Right cardiac atrium (tissue), 5 donors: ENCODE data around the gene NOSIP. TPM values are rescaled to one million over a fixed set of nuclear protein-coding genes. Genes with fewer than 3 reads are reported as not detected.

Experiments used
- ATAC-seq, 2 donors: fragments of 200-7000 bp; cut with Tn5 transposase; one replicate each; pipeline versions ENCODE4 v1.8.0 to v1.9.1; 2020; ENCODE audit warnings: moderate library complexity in 2 of 2, mild to moderate bottlenecking in 1 of 2
- DNase-seq, 3 donors: peaks; one replicate each; pipeline ENCODE4 v3.0.0-alpha.2; 2020
- H3K27ac ChIP-seq: one replicate; pipeline ENCODE4 v1.5.1; 2013; ENCODE audit warnings: mild to moderate bottlenecking, low read length, control low read depth, moderate library complexity
- H3K27me3 ChIP-seq: one replicate; pipeline ENCODE4 v1.6.1; 2013; ENCODE audit not compliant: control insufficient read depth, insufficient read depth
- H3K4me1 ChIP-seq: one replicate; pipeline ENCODE4 v1.6.1; 2013; ENCODE audit warnings: low read length; ENCODE audit not compliant: control insufficient read depth, insufficient read depth
- H3K4me3 ChIP-seq: one replicate; pipeline ENCODE4 v1.5.1; 2013; ENCODE audit warnings: low read length, control low read depth
- H3K9me3 ChIP-seq: one replicate; pipeline ENCODE4 v1.6.1; 2013; ENCODE audit warnings: low read length; ENCODE audit not compliant: control insufficient read depth
- WGBS: extraction: QIAGEN DNeasy Blood & Tissue Kit; methylation state at CpG from one replicate; pipeline ENCODE4 v1.1.7; 2013; 5-methylcytosine and 5-hydroxymethylcytosine counted together
- intact Hi-C, 4 donors: fragments of 100-400 bp; cut with DNase I; formaldehyde crosslinking; loops; one replicate each; pipeline versions ENCODE4 v1.11.0 to v1.14.0; 2022 to 2023
- polyA plus RNA-seq: library from polyadenylated mRNA; stranded (reverse); fragments of 200-250 nt; gene quantifications from one replicate; pipeline ENCODE4 v1.2.3, GENCODE V29; 2013
- total RNA-seq, 4 donors: library from RNA; stranded (reverse); fragmentation: NEBNext Ultra II Directional; extraction: Animal tissue kit (Norgen Biotek cat#: 25700); gene quantifications; one replicate each; pipeline ENCODE4 v1.2.1, GENCODE V29; 2021
- donor health status: healthy with polysubstance abuse.
- donor health status: DM: no; HTN: yes; CAD: no.
- donor health status: DM: no; HTN: no; CAD: no.
- donor health status: DM: no; HTN: yes; CAD: no; lungs with severe emphysema.
- donor health status: DM: yes; HTN: yes; CAD: no.

The NOSIP gene
- total and polyA plus RNA-seq, 5 donors, result 46.1 to 57.7 (median 49.0) TPM

DNA sequence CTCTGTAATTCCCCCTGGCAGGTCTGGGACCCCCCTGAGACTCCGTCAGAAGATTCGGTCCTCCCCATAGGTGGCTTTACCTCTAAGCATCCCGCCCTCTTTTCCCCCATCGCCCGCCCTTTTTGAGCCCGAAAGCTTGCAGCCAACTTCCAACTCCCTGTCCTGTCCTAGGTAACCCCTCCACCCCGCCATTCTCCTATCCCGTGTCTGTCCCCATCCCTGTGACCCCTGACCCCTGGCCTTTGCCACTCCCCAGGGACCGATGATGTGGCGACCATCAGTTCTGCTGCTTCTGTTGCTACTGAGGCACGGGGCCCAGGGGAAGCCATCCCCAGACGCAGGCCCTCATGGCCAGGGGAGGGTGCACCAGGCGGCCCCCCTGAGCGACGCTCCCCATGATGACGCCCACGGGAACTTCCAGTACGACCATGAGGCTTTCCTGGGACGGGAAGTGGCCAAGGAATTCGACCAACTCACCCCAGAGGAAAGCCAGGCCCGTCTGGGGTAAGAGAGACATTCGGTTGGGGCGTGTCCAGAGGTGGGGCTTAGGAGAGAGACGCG, 52.1 kb downstream of the NOSIP start:
- 41% methylated on average over 25 of the region's 25 CpGs for WGBS
- H3K4me3 ChIP-seq, result peak overlapping the region; percentile 26
- H3K27me3 ChIP-seq, result no peaks in the 10 kb centered on the region
- no peaks in the 10 kb centered on the region for H3K9me3 ChIP-seq
- ATAC-seq, result peak; percentile 12 to 17
- no peak overlapping the region for H3K27ac ChIP-seq
- DNase-seq, result peak; percentile 52 to 76 (median 74)
- no peaks in the 10 kb centered on the region for H3K4me1 ChIP-seq
- intact Hi-C loops, result no loop called here

DNA sequence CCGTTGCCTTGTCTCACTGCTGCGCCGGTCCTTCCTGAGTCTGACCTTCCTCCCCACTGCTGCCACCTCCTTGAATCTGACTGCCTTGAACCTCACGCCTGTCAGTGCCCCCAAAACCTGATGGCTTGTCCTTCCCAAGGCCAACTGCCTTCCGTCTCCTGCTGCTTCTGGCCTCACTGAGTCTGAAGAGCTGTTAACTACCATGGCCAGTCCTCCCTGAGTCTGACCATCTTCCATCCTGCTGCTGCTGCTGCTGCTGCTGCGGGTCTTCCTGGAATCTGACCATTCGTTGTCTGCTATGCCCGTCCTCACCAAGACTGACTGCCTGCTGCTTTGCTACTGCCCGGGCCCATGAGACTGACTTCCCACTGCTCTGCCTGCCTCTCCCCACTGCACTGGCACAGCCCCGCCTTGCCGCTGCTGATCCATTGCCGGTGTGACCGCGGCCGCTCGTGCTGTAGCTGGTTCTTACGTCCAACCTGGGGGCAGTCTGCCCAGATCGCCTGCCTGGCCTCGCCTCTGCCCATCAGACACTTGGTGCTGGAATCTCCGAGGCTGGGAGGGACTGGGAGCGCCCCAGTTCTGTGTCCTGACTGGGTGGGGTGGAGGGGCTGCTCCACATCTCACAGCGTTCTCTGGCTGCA, 55.4 kb downstream of the NOSIP start:
- WGBS, result 88% methylated on average over 22 of the region's 22 CpGs
- H3K27me3 ChIP-seq, result no peaks in the 10 kb centered on the region
- intact Hi-C loops, result no loop called here
- H3K9me3 ChIP-seq, result no peaks in the 10 kb centered on the region
- no peak overlapping the region for H3K4me3 ChIP-seq
- H3K4me1 ChIP-seq, result no peaks in the 10 kb centered on the region
- DNase-seq (peak in 1 of 3 donors; percentile 46), ATAC-seq (no peak)
- no peak overlapping the region for H3K27ac ChIP-seq

DNA sequence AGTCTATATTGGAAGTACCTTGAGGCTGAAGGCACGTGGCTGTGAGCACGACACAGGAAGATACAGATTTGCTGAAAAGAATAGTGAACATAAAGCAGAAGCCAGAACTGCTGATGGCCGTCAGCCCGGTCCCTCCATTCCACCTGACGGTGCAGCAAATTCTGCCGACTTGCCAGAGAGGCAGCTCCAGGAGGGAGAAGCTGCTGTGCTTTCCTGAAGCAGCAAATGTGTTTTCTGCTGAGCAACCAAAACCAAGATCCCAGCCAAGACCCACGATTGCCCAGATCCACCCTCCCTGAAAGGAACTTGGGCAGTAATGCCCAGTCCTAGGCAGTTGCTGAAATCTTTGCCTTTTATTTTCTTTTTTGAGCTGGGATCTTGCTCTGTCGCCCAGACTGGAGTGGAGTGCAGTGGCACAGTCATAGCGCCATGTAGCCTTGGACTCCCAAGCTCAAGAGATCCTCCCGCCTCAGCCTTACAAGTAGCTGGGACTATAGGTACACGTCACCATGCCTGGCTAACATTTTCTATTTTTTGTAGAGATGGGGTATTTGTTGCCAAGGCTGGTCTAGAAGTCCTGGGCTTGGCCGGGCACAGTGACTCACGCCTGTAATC, 59.5 kb downstream of the NOSIP start:
- H3K4me1 ChIP-seq, result no peaks in the 10 kb centered on the region
- peak overlapping the region; percentile 49 for H3K27ac ChIP-seq
- H3K4me3 ChIP-seq, result no peak overlapping the region
- DNase-seq (peak in 2 of 3 donors; percentile 69 to 76), ATAC-seq (peak; percentile 41 to 44)
- WGBS, result 82% methylated on average over 13 of the region's 13 CpGs
- H3K9me3 ChIP-seq, result no peaks in the 10 kb centered on the region
- intact Hi-C loops, result no loop called here
- no peaks in the 10 kb centered on the region for H3K27me3 ChIP-seq

DNA sequence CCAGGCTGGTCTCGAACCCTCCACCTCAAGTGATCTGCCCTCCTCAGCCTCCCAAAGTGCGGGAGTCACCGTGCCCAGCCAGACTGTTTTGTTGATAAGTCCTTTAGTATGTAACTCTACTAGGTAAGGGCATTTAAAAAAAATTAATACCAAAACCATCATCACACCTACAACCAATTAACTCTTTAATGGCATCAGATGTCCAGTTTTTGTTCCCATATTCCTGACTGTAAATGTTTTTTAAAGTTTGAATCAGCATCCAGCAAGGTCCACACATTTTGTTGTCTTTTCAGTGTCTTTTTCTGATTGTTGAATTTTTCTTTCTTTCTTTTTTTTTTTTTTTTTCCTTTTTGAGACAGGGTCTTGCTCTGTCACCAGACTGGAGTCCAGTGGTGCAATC, 62.3 kb downstream of the NOSIP start:
- Histone ChIP-seq H3K9me3 (no peaks in the 10 kb centered on the region), H3K27ac (no peak overlapping the region), H3K4me1 (peaks cover 3% of the 10 kb centered on the region), H3K27me3 (no peaks in the 10 kb centered on the region), H3K4me3 (no peak overlapping the region)
- intact Hi-C loops, result no loop called here
- DNase-seq, result no peak
- WGBS, result 93% methylated on average over 3 of the region's 3 CpGs
- ATAC-seq, result no peak

DNA sequence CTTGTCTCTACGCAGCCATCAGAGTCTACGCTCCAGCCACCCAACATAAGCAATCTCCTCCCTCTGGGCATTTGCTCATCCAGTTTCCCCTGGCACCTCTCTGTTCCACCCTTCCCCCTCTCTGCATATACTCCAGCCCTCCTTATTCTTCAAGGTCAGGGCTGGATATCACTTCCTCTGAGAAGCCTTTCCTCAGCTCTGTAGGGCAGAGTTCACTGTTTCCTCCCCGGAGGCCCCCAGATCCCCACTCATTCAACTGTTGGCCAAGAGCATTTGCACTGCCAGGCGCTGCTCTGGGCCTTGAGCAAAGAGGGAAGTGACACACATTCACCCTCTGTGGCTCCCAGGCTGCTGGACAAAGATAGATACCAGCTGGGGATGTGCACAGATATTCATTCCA, 64.6 kb downstream of the NOSIP start:
- Histone ChIP-seq H3K9me3 (no peaks in the 10 kb centered on the region), H3K4me3 (no peak overlapping the region), H3K27me3 (no peaks in the 10 kb centered on the region), H3K4me1 (peaks cover 3% of the 10 kb centered on the region), H3K27ac (peak overlapping the region; percentile 51)
- DNase-seq (peak; percentile 58 to 83 (median 80)), ATAC-seq (peak; percentile 48 to 50)
- WGBS, result 55% methylated on average over 4 of the region's 4 CpGs
- intact Hi-C loops, result no loop called here

DNA sequence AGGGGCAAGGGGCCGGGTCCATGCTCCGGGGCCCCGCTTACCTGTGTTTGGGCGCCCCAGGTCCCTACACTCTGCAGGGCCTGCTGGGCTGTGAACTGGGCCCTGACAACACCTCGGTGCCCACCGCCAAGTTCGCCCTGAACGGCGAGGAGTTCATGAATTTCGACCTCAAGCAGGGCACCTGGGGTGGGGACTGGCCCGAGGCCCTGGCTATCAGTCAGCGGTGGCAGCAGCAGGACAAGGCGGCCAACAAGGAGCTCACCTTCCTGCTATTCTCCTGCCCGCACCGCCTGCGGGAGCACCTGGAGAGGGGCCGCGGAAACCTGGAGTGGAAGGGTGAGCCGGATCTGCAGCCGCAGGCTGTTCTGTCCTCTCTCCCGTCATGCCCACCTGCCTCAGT, 66.2 kb downstream of the NOSIP start:
- ATAC-seq, result no peak

DNA sequence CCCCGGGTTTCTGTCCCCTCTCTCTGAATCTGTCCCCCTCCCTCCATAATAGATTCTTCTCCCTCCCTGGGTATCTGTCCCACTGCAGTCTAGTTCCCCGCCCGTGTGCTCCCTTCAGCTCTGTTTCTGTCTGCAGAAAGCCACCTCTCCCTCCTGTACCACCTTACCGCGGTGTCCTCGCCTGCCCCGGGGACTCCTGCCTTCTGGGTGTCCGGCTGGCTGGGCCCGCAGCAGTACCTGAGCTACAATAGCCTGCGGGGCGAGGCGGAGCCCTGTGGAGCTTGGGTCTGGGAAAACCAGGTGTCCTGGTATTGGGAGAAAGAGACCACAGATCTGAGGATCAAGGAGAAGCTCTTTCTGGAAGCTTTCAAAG, 66.6 kb downstream of the NOSIP start:
- ATAC-seq, result no peak
- Histone ChIP-seq H3K27me3 (no peaks in the 10 kb centered on the region), H3K9me3 (no peaks in the 10 kb centered on the region), H3K4me1 (peaks cover 3% of the 10 kb centered on the region), H3K4me3 (peak overlapping the region; percentile 78), H3K27ac (peak overlapping the region; percentile 17)
- peak in 1 of 3 donors; percentile 62 for DNase-seq
- intact Hi-C loops, result loop anchor here in 1 of 4 donors (5.0 kb wide), 1 partner anchor 49 kb away; no protein-coding TSS in a partner anchor
- WGBS, result 42% methylated on average over 12 of the region's 12 CpGs

More for the DNA sequence above, 66.2 kb downstream of the NOSIP start:
- peak in 1 of 3 donors; percentile 53 for DNase-seq
- intact Hi-C loops, result loop anchor here in 1 of 4 donors (5.0 kb wide), 1 partner anchor 48 kb away; no protein-coding TSS in a partner anchor
- no peaks in the 10 kb centered on the region for H3K27me3 ChIP-seq
- no peaks in the 10 kb centered on the region for H3K9me3 ChIP-seq
- no peak overlapping the region for H3K27ac ChIP-seq
- no peak overlapping the region for H3K4me3 ChIP-seq
- WGBS, result 84% methylated on average over 21 of the region's 21 CpGs
- peaks cover 3% of the 10 kb centered on the region for H3K4me1 ChIP-seq

DNA sequence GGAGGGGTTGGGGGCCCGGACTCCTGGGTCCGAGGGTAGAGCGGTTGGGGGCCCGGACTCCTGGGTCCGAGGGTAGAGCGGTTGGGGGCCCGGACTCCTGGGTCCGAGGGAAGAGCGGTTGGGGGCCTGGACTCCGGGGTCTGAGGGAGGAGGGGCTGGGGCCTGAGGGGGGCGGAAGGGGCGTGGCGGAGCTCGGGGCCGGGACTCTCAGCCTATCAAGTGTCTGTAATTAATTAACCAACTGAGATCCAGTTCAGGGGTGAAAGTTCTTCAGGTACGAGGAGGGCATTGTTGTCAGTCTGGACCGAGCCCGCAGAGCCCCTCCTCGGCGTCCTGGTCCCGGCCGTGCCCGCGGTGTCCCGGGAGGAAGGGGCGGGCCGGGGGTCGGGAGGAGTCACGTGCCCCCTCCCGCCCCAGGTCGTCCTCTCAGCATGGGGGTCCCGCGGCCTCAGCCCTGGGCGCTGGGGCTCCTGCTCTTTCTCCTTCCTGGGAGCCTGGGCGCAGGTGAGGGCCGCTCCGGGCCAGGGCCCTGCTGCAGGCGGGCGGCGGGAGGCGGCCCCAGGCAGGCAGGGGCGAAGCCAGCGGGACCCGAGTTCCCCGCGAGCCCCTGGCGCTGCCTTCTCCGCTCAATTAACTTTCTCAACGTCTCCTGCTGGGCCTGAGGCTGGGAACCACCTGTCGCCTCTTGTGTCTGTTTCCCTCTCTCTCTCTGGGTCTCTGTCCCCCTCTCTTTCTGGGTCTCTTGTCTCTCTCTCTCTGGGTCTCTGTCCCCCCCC, 67.2 kb downstream of the NOSIP start:
- Histone ChIP-seq H3K27ac (peak overlapping the region; percentile 95), H3K4me3 (peak overlapping the region; percentile 78), H3K9me3 (no peaks in the 10 kb centered on the region), H3K27me3 (no peaks in the 10 kb centered on the region), H3K4me1 (peaks cover 3% of the 10 kb centered on the region)
- intact Hi-C loops, result loop anchor here in 1 of 4 donors (5.0 kb wide), 1 partner anchor 49 kb away; no protein-coding TSS in a partner anchor
- DNase-seq (peak; percentile 73 to 90 (median 89)), ATAC-seq (peak; percentile 77 to 85)
- 2% methylated on average over 50 of the region's 50 CpGs for WGBS

DNA sequence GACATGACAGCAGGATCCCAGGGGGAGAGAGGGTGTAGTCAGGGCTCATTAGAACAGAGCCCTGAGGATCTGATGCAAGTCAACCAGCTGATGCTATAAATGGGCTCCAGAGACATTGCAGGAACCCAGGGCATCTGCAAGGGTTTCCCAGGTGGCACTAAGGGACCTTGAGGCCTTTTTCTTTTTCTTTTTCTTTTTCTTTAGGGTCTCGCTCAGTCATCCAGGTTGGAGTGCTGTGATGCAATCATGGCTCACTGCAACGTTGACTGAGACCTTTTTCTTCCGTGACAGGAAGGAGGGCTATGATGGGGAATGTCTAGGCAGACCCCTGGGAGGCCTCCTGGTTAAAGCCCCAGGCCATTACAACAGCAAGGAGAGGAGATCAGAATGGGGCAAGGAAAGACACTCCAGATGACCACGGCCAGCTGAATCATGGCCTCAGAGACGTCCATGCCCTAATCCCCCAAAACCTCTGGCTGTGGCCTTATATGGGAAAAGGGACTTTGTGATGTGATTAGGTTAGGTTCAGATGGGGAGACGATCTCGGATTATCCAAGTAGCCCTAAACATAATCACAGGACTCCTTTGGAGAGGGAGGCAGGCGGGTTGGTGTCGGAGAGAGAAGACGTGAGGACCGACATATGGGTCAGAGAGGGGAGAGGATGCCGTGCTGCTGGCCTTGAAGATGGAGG, 72.4 kb downstream of the NOSIP start:
- intact Hi-C loops, result loop anchor here in 3 of 4 donors (2.0 to 5.0 kb wide), 3 partner anchors 34 to 149 kb away; no protein-coding TSS in a partner anchor
- Histone ChIP-seq H3K9me3 (no peaks in the 10 kb centered on the region), H3K27me3 (no peaks in the 10 kb centered on the region), H3K4me3 (no peak overlapping the region), H3K27ac (no peak overlapping the region), H3K4me1 (peaks cover 2% of the 10 kb centered on the region)
- ATAC-seq (no peak), DNase-seq (no peak)
- 78% methylated on average over 12 of the region's 12 CpGs for WGBS

DNA sequence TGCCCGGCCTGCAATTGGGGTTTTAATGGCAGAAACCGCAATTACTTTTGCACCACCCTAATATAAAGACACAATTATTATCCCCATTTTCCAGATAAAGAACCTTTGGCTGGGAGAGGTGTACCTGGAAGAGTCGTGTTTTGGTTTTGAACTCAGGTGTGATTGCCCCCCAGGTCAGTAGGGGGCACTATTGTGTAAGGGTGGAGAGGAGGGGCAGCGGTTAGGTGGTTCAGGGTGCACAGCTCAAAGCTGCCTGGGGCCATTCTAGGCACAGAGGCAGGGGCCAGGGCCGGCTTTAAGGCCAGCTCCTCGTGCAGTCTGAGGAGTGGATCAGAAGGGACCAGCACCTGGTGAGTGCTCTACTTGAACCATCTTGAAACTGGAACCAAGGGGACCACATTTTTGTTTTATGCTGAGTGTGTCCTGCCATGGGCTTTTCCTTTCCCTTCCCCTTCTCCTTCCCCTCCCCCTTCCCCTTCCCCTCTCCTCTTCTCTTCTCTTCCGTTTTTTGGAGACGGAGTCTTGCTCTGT, 73.7 kb downstream of the NOSIP start:
- Histone ChIP-seq H3K4me1 (peaks cover 2% of the 10 kb centered on the region), H3K27me3 (no peaks in the 10 kb centered on the region), H3K4me3 (no peak overlapping the region), H3K27ac (no peak overlapping the region), H3K9me3 (no peaks in the 10 kb centered on the region)
- no peak for DNase-seq
- intact Hi-C loops, result loop anchor here in 3 of 4 donors (2.0 to 5.0 kb wide), 3 partner anchors 36 to 151 kb away; no protein-coding TSS in a partner anchor
- WGBS, result 33% methylated on average over 8 of the region's 8 CpGs
- ATAC-seq, result peak; percentile 43 to 55
